ENCODE data around the gene KNDC1.
"Not testable (repeated sequence)": the region's sequence is repeated elsewhere in the genome, so short reads cannot be mapped to it uniquely, and the experiment has no call there.

The KNDC1 gene

DNA sequence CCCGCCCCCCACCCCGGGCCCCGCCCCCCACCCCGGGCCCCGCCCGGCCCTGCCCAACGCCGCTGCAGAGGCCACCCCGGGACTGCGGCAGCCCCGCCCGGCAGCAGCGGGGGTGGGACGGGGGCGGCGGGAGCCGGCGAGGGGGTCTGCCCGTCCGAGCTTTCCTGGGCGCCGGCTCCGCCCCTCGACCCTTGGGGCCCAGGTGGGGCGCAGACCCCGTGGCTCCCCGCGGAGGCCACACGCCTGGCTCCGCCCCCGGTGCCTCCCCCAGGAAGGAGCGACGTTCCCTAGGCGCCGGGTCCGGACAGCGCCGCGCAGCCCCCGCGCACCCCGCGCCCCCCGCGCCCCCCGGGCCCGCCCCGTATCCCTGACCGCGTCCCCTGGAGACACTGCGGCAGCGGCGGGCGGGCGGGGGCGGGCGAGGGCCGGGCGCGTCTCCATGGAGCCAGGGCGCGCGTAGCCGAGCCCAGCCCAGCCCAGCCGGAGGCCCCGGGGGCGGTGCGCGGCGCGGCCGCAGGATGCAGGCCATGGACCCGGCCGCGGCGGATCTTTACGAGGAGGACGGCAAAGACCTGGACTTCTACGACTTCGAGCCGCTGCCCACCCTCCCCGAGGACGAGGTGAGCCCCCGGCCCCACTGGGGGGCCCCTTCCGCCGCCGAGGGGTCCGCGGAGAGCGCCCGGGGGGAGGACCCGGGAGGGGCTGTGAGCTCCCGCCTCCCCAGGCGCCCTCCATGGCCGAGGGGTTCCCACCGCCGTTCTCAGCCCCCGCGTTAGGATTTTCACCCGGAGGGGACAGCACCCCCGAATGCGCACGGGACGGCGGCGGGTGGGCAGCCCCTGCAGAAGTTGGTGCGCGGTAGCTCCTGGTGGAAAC is at the start of gene KNDC1:
KNDC1 (plus strand) TSS at position 270 of the 876 bp plus-strand sequence; CDS start at position 519, 249 bp downstream.
- DNase-seq (ENCODE audit: low read depth in 1 of 2, low spot score in 1 of 2), result no peak

- DNase-seq (ENCODE audit: low read depth in 1 of 2, low spot score in 1 of 2), result no peak
Observed at GRCh38 chr10:133110609-133111275, 49.3 kb upstream of the KNDC1 start.

DNA sequence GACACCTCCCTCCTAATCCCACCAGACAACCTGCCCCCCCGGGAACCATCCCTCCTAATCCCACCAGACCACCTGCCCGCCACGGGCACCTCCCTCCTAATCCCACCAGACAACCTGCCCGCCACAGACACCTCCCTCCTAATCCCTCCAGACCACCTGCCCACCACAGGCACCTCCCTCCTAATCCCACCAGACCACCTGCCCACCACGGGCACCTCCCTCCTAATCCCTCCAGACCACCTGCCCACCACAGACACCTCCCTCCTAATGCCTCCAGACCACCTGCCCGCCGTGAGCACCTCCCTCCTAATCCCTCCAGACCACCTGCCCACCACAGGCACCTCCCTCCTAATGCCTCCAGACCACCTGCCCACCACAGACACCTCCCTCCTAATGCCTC is 48.4 kb upstream of the KNDC1 start:
- DNase-seq (ENCODE audit: low read depth in 1 of 2, low spot score in 1 of 2), result not testable (repeated sequence)

GRCh38 chr10:133113146-133113830 is 46.7 kb upstream of the KNDC1 start:
- no peak for DNase-seq (ENCODE audit: low read depth in 1 of 2, low spot score in 1 of 2)

GRCh38 chr10:133113847-133114246 is 46.2 kb upstream of the KNDC1 start:
- no peak for DNase-seq (ENCODE audit: low read depth in 1 of 2, low spot score in 1 of 2)

DNA sequence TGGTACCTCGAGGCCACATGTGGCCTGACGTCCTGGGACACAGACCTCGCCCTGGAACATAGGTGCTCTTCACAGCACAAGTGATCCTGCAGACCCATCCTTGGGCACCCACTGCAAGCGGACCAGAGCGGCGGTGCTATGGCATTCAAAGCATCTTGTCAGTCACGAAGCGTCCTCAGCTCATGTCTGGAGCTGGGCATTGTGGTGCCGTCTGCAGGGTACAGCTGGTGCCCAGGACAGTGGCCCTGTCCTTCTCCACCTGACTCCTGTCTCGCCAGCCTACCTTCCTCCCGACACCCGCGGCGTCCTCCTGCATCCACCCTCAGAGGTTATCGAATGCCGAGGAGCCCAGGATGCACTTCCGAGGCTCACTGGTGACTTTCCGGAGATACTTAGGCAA is 45.8 kb upstream of the KNDC1 start:
- DNase-seq (ENCODE audit: low read depth in 1 of 2, low spot score in 1 of 2), result no peak

GRCh38 chr10:133114726-133115452 is 45.1 kb upstream of the KNDC1 start:
- no peak for DNase-seq (ENCODE audit: low read depth in 1 of 2, low spot score in 1 of 2)

DNA sequence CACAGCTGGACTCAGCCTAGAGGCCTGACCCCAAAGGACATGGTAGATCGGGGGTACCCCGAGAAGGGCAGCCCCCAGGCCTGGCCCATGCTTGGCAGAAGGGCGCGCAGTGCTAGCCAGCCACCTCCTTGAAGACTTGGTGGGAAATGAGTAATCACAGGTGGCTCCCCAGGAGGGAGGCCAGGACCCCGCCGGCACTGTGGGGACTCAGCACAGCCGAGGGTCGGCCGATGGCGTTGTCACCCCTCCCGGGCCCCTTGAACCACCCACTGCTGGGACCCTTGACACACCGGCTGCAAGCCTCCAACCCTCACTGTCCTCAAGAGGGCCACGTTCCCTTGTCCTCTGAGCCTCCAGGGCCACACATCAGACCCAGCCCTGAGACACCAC is 44.6 kb upstream of the KNDC1 start:
- no peak for DNase-seq (ENCODE audit: low read depth in 1 of 2, low spot score in 1 of 2)

DNA sequence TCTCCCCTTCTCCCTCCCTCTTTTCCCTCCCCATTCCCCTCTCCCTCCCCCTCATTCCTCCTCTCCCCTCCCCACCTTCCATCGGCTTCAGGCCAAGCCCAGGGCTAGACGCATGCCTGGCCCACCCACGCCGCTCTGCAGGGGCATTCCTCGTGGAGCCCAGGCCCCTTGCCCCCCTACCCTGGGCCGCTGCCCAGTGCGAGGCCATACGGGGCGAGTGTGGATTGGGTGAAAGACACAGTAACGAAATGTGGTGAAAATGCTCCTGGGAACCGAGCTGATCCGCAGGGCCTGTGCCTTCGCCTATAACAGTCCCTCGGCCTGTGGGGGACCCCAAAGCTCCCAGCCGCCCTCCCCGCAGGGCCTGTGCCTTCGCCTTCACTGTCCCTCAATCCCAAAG is 44.0 kb upstream of the KNDC1 start:
- no peak for DNase-seq (ENCODE audit: low read depth in 1 of 2, low spot score in 1 of 2)

DNA sequence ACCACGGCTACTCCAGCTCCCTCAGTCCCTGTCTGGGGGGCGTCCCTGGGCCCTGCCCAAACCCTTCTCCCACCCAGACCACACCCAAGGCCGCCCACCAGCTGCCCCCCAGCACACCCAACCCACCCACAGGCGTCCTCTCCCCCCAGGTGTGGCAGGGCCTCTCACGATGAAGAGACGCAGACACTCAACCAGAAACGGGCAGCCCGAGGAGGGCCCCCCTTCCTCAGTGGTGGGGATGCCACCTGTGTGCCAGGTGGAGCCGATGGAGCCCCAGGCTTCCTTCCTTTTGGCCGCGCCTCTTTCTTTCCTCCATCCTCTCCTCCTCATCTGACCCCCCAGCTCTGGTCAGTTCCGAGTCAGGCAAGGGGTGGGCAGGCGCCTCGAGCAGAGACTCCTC is 43.6 kb upstream of the KNDC1 start:
- no peak for DNase-seq (ENCODE audit: low read depth in 1 of 2, low spot score in 1 of 2)

DNA sequence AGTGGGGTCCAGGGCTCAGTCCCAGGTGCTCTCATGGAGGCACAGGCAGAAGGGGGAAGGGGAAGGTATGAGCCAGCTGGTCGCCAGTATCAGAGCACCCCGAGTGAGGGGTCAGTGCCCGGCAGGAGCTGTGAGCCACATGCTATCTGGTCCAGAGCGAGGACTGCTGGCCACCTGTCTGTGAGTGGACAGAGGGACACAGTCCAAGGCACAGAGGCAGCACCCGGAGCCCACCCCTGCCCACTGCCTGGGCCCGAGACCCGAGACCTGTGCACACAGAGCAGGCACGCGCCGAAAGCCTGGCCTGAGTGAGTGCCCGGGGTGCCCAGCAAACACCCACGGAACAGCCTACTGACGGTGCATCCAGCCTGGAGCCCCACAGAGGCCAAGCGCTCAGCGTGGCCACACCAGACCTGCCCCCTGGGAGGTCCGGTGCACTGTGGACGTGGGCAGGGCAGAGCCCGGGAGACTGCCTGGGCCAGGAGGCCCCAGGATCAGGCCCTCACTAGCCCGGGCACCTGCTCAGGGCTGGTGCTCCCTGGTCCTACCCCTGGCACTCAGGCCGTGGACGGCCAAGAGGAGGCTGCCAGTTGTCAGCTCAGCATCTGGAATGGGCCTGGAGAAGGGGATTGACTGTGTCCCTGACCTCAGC is 42.9 kb upstream of the KNDC1 start:
- no peak for DNase-seq (ENCODE audit: low read depth in 1 of 2, low spot score in 1 of 2)

DNA sequence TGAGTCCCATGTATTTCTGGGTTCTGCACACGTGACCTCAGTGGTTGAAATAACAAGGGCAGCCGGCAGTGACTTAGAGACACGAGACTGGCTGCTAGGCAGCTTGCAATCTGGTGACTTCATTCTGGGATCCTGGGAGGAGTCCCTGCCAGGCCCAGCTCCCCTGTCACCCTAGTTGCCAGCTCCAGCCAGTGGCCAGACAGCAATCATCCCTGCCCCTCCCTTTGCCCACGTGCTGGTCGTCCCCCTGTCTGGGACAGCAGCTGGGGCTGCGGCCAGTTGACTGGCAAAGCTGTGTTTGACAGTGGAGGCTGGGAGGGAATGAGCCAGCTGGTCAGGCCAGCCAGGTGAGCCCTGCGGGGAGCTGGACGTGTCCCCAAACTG is 42.3 kb upstream of the KNDC1 start:
- no peak for DNase-seq (ENCODE audit: low read depth in 1 of 2, low spot score in 1 of 2)

- DNase-seq (ENCODE audit: low read depth in 1 of 2, low spot score in 1 of 2), result no peak
Observed at GRCh38 chr10:133121479-133121878, 38.5 kb upstream of the KNDC1 start.

DNA sequence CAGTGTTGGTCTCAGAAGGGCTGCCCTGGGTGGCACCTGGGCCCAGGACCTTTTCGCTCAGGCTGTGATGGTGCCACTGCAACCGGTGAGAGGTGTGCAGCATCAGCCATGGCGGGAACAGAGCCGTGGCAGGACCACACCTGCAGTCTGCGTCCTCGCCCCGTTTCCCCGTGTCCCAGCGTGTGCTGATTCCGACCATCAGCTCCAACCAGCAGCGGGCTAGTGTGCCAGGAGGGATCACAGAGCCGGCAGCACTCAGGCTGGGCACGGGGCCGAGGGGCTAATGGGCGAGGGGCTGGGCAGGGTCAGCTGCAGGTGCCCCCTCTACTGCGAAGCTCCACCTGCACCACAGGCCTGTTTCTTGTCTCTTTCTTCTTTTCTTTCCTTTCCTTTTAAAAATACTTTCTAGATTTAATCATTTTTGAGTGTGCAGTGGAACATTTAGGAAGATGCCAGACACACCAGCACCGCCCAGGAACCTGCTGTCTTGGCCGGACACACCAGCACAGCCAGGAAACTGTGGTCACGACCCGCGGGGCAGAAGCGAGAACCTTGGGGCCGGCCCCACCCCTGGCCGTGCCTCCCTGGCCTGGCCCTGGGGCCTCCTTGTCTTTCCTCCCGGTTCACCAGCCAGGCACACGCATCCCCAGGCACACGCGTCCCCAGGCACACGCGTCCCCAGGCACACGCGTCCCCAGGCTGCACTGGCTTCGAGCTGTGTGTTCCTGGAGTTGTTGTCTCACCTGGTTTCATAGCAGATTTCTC is 37.7 kb upstream of the KNDC1 start:
- DNase-seq (ENCODE audit: low read depth in 1 of 2, low spot score in 1 of 2), result no peak

- DNase-seq (ENCODE audit: low read depth in 1 of 2, low spot score in 1 of 2), result no peak
Observed at GRCh38 chr10:133123050-133123745, 36.8 kb upstream of the KNDC1 start.

GRCh38 chr10:133123746-133124356 is 36.2 kb upstream of the KNDC1 start:
- DNase-seq (ENCODE audit: low read depth in 1 of 2, low spot score in 1 of 2), result no peak

- no peak for DNase-seq (ENCODE audit: low read depth in 1 of 2, low spot score in 1 of 2)
Observed at GRCh38 chr10:133124357-133125211, 35.4 kb upstream of the KNDC1 start.

DNA sequence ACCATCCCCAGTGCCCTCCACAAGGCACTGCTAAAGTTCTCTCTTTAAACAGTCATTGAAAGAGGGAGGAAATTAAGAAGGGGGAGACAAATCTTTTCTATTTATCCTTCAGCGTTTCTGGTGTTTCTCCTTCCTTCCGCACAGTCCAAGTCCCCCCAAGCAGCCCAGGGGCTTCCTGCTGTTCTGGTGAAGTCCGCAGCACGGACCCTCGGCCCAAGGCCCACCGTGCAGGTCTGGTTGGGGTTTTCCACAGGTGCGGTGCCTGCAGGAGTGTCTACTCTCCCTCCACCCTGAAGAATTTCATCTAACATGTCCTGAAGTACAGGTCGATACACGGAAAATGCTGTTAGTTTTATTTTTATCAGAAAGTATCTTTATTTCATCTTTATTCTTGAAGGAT is 34.1 kb upstream of the KNDC1 start:
- no peak for DNase-seq (ENCODE audit: low read depth in 1 of 2, low spot score in 1 of 2)
